Measurements from ENCODE around the gene PCP2.

The PCP2 gene

GRCh38 chr19:7618771-7619510 is 14.6 kb downstream of the PCP2 start:
- no peak for DNase-seq (ENCODE audit: low spot score)

DNA sequence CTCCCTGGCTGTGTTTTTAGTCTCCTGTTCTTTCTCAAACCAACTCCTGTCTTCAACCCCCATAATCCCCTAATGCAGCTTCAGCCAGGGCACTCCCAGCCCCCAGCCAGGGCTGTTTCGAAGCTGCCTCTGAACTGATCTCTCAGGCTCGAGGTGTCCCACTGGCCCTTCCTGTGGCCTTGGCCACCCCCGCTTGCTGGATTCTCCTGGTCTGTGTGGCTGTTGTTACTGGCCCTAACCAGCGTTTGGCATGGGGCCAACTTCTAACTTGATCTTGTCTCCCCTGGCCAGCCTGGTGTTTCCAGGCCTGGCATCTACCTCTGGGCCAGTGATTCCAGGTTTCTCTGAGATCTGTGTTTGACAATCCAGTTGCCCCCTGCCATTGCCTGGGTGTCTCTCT is 15.2 kb downstream of the PCP2 start:
- no peak for DNase-seq (ENCODE audit: low spot score)

- DNase-seq (ENCODE audit: low spot score) = no peak
Observed at GRCh38 chr19:7617735-7618134, 15.8 kb downstream of the PCP2 start.

- no peak for DNase-seq (ENCODE audit: low spot score)
Observed at GRCh38 chr19:7617172-7617571, 16.3 kb downstream of the PCP2 start.

DNA sequence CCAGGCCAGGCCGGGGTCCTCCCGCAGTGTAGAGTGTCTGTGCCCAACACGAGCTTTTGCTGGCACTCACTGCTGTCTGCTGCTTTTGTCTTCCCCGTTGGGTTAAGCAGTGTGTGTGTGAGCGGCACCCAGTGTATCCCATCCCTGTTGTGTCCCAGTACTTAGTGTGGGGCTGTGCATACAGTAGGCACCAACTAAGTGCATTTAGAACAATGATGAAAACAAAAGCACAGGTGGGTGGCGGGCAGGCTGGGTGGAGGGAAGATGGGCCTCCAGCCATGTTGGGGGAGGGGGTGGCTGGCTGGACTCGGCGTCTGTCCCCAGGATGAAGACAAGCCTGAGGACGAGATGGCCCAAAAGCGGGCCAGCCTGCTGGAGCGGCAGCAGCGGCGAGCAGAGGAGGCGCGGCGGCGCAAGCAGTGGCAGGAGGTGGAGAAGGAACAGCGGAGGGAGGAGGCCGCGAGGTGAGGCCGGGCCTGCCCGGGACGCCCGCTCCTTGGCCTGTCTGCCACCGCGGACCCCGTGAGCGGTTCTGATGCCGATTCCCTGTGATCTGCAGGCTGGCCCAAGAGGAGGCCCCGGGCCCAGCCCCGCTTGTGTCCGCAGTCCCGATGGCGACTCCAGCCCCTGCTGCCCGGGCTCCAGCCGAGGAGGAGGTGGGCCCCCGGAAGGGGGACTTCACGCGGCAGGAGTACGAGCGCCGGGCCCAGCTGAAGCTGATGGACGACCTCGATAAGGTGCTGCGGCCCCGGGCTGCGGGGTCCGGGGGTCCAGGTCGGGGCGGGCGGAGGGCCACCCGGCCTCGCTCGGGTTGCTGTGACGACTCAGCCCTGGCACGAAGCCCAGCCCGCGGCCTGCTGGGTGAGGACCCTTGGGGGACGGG is 18.4 kb downstream of the PCP2 start:
- no peak for DNase-seq (ENCODE audit: low spot score)

DNA sequence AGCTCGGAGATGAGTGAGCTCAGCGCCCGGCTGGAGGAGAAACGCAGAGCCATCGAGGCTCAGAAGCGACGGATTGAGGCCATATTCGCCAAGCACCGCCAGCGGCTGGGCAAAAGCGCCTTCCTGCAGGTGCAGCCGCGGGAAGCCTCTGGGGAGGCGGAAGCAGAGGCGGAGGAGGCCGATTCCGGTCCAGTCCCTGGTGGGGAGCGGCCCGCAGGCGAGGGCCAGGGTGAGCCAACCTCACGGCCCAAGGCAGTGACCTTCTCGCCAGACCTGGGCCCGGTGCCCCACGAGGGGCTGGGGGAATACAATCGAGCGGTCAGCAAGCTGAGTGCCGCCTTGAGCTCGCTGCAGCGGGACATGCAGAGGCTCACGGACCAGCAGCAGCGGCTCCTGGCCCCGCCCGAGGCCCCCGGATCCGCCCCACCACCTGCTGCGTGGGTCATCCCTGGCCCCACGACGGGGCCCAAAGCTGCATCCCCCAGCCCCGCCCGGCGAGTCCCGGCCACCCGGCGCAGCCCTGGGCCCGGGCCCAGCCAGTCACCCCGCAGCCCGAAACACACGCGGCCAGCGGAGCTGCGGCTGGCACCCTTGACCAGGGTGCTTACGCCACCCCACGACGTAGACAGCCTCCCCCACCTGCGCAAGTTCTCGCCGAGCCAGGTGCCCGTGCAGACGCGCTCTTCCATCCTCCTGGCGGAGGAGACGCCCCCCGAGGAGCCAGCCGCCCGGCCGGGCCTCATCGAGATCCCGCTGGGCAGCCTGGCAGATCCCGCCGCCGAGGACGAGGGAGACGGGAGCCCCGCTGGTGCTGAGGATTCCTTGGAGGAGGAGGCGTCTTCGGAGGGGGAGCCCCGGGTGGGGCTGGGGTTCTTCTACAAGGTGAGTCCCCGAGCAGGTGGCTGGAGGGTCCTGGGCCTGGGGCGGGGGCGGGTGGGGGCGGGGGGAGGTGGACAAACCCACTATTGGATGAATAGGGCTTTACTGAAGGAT is 20.9 kb downstream of the PCP2 start:
- no peak for DNase-seq (ENCODE audit: low spot score)

DNA sequence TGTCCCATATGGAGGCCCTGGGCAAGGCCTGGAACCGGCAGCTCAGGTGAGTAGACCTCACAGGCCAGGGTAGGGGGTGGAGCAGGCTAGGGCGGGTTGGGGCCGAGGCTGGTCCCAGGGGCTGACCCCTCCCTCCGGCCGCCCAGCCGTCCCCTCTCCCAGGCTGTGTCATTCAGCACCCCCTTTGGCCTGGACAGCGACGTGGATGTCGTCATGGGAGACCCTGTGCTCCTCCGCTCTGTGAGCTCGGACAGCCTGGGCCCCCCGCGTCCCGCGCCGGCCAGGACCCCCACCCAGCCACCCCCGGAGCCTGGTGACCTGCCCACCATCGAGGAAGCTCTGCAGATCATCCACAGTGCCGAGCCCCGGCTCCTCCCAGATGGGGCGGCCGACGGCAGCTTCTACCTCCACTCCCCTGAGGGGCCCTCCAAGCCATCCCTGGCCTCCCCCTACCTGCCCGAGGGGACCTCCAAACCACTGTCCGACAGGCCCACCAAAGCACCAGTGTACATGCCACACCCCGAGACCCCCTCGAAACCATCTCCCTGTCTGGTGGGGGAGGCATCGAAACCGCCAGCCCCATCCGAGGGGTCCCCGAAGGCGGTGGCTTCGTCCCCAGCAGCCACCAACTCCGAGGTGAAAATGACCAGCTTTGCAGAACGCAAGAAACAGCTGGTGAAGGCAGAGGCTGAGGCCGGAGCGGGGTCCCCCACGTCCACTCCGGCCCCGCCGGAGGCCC is 21.8 kb downstream of the PCP2 start:
- no peak for DNase-seq (ENCODE audit: low spot score)

- no peak for DNase-seq (ENCODE audit: low spot score)
Observed at GRCh38 chr19:7610491-7611240, 22.9 kb downstream of the PCP2 start.

DNA sequence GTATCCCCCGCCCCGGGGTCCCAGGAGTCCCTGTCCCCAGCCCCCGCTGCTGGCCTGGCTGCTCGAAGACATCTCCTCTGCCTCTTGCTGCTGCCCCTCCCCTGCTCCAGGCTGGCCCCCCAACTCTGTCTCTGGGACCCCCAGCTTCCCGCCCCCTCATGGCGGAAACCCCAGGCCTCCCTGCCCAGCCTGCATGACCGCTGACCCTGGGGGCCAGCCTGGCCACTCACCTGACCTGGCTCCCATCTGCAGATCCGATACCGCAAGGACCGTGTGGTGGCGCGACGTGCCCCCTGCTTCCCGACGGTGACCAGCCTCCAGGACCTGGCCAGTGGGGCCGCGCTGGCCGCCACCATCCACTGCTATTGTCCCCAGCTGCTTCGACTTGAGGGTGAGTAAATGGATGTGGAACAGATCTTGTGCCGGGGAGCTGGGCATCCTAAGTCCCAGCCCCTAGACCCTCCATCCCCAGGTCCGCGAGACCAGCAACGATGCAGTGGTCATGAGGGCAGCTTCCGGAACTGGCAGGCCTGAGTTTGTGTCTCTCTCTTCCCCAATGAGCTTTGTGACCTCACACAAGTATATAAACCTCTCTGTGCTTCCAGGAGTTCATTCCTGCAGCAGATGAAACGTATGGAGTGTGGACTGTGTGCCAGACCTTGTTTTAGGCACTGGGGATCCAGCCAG is 25.5 kb downstream of the PCP2 start:
- no peak for DNase-seq (ENCODE audit: low spot score)

- DNase-seq (ENCODE audit: low spot score) = no peak
Observed at GRCh38 chr19:7607212-7607873, 26.2 kb downstream of the PCP2 start.

- DNase-seq (ENCODE audit: low spot score) = no peak
Observed at GRCh38 chr19:7606289-7606688, 27.2 kb downstream of the PCP2 start.

DNA sequence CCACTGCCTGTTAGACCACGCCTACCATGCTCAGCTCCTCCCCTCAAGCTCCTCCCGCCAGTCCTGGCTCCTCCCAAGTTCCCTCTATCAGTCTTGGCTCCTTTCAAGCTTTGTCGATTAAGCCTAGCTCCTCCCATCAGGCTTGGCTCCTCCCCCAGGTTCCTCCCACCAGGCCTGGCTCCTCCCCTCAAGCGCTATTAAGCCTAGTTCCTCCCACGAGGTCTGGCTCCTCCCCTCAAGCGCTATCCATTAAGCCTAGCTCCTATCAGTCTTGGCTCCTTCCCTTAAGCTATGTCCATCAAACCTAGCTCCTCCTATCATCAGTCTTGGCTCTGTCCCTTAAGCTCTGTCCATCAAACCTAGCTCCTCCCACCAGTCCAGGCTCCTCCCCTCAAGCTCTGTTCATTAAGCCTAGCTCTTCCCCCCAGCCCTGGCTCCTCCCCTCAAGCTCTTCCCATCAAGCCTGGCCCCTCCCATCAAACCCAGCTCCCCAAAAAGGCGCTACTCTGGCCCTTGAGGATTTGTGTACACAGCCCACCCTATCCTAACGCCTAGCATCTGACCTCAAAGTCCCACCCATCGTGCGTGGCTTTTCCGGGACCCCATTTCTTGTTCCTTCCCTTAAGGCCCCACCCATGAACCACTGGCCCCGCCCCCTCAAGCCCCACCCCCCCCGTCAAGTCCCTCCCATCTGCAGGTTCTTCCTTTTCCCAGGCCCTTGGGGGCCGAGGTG is 27.9 kb downstream of the PCP2 start:
- no peak for DNase-seq (ENCODE audit: low spot score)

GRCh38 chr19:7603919-7604318 is 29.6 kb downstream of the PCP2 start:
- DNase-seq (ENCODE audit: low spot score) = no peak

GRCh38 chr19:7602935-7603497 is 30.5 kb downstream of the PCP2 start:
- no peak for DNase-seq (ENCODE audit: low spot score)

- no peak for DNase-seq (ENCODE audit: low spot score)
Observed at GRCh38 chr19:7602240-7602934, 31.1 kb downstream of the PCP2 start.

- DNase-seq (ENCODE audit: low spot score) = no peak
Observed at GRCh38 chr19:7600721-7601120, 32.8 kb downstream of the PCP2 start.

DNA sequence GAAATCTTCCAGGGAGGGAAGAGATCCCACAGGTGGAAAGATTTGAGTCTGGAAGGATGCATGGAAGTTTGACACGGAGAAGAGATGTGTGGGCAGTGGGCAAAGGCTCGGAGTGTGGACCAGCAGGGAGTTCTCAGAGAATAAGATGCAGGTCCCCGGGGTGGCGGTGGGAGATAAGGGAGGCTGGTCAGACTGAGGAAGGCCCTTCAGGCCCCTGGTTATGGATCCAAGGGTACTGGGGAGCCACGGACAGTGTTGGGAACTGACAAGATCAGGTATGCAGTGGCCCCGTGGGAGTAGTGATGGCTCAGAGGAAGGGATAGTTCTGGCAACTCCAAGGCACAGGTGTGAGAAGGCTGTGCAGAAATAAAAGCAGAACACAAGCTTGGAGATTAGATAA is 35.3 kb downstream of the PCP2 start:
- no peak for DNase-seq (ENCODE audit: low spot score)

DNA sequence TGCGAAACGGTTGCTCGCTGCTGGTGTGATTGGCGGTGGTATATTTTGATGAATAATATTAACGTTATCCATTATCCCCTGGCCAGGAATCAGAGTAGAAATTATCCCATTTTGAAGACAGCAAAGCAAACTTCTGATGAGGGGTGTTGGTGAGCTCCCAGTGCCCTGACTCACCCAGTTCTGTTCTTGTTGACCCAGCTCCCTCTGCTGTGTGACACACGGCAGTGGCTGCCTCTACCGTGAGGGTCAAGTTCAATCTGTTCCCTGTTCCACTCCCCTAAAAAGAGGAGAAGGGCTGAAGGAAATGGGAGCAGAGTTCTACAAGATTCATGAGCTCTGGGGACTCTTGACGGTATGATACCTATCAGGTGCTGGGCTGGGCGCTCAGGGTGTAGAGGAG is 35.8 kb downstream of the PCP2 start:
- no peak for DNase-seq (ENCODE audit: low spot score)

All from globus pallidus (tissue), 1 donor.